HG03097 (cell line): Measurements from ENCODE around the gene TRIM2.

Source experiments
- ATAC-seq: cut with Tn5 transposase; IDR thresholded peaks from one replicate; pipeline ENCODE4 v1.9.1; 2021; ENCODE audit not compliant: unreplicated experiment, low FRiP score

The TRIM2 gene

DNA sequence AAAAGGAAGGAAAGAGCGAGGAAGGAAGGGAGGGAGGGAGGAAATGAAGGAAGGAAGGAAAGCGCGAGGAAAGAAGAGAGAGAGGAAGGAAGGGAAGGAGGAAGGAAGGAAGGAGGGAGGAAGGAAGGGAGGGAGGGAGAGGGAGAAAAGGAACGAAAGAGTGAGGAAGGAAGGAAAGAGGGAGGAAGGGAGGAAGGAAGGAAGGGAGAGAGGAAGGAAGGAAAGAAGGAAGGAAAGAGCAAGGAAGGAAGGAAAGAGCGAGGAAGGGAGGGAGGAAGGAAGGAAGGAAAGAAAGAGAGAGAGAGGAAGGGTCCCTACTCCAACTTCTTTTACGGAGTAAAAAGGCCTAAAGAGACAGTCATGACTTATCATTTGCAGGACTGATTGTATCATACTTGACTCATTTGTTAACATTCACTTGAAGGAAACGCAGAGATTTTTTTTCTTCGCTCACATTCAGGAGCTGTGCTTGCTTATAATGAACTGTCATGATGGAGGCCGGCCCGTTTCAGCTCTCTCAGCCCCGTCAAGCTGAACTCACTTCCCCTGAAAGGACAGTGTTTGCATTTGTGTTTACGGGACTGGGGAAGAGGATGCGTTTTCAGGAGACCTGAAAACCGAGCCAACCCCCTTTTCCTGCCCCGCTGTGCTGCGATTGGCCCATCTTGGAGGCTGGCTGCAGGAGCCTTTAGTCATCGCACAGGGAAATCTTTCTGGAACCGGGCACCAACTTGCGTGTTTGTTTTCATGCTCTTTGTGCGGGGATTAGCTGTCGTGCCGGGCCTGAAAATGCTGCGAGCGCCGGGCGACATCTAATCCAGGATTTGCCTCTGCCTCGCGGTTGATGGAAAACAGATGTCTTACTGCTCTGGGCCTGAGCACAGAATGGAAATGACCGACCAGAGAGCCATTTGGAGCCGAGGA, 17.8 kb downstream of the TRIM2 start:
- peak; percentile 33 for ATAC-seq

- ATAC-seq = peak; percentile 45
Measured at GRCh38 chr4:153222707-153223426, 18.6 kb downstream of the TRIM2 start.

DNA sequence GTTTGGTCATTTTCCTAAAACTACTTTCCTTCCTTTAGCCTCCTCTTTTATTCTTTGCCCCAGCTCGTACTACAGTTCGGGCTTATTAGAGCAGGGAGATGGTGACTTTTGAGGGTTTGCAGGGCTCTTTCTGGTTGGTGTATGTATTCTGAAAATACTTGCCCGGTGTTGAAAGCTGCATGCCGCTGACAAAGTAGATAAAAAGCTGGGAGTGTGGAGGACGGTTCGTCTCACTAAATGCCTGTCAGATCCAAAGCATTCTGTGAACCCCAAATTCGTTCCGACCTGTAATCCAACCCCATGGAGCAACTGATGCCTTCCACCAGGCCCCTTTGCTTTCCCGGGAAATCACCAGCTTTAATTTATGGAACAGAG, 19.2 kb downstream of the TRIM2 start:
- no peak for ATAC-seq

DNA sequence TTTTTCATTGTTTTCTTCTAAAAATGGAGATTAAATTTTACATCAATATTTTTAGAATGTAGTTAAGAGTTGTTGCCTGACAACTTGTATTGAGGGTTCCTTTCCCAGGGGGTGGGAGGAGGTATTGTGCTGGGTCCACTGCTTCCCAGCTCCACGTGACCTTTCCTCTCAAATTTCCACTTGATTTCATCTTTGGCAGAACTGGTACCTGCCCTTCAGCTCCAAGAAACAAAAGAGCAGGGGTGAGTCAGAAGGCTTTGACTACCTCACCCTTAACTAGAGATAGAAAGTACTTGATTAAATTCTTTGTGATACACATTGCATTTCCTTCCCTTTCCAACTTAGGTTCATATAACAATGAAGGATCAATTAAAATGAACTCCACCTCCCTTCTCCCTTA, 19.7 kb downstream of the TRIM2 start:
- ATAC-seq = no peak

GRCh38 chr4:153224474-153224873, 20.2 kb downstream of the TRIM2 start:
- ATAC-seq = no peak

DNA sequence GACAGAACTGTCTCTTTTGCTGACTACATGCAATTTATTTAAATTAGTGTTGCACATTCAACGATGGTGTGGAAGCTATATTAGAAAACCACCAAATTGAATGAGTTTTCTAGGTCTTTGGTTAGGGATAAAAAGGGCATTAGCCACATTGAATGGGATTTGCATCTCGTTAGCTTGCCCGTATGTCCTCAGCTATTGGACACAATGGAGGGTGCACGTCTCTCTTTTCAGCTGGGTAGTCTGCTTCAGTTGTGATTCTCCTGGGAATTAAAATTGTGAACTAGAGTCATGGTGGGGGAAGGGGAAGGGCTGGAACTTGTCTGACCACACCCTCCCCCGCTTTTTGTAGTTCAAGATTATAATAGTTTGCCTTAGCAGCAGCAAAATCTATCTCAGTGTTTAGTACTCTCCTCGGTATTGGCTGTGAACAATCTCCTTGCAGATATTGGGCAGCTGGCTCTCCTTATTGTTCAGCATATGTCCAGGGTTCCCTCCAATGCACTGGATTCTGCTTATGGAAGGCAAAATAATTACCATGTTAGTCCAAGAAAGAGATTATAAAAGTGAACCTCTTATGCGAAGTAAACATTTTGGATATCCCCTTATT, 23.3 kb downstream of the TRIM2 start:
- ATAC-seq = no peak

DNA sequence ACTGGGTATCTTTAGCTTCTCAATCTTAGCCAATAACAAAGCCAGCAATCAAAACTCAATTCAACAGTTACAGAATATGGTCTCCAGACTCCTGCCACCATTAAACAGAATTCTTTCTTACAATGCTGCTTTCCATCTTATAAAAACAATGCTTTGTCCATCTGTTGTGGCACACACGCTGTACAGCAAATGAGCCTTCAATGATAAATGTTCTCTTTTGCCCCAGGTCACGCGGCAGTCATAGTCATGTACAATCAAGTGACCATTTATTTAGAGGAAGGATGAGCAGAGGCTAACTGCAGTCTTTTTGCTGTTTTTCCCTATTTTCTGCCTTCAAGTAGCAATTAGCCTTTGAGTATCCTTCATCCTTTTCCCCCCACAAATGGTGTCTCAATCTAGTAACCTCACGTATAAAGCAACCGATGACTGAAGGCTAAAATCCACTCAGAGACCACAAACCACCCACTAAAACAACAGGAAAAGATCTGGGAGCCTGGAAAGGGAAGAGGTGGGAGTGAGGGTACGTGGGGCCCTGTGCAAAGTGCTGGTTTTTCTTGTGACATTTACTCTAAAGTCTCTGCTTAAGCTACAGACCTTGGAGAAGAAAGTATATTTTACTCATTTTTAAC, 24.4 kb downstream of the TRIM2 start:
- no peak for ATAC-seq

GRCh38 chr4:153229545-153229944, 25.3 kb downstream of the TRIM2 start:
- ATAC-seq = no peak

DNA sequence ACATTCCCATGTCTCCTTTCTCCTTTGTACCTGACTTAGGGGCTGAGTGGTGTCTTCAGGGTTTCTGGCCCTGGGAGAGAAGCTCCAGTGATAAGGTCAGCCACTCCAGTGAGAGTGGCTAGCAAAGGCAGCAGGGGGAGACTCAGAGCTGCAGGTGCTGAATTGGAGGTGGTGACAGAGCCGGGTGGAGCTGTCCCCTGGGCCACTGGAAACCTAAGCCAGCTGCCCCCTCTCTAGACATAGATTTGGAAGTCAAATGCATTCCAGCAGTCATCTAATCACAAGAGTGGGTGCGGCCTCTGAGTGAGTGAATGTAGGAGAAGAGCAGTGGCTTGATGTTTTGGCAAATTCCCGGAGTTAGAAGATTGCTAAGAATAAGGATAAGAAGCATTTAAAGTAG, 28.5 kb downstream of the TRIM2 start:
- ATAC-seq = no peak

DNA sequence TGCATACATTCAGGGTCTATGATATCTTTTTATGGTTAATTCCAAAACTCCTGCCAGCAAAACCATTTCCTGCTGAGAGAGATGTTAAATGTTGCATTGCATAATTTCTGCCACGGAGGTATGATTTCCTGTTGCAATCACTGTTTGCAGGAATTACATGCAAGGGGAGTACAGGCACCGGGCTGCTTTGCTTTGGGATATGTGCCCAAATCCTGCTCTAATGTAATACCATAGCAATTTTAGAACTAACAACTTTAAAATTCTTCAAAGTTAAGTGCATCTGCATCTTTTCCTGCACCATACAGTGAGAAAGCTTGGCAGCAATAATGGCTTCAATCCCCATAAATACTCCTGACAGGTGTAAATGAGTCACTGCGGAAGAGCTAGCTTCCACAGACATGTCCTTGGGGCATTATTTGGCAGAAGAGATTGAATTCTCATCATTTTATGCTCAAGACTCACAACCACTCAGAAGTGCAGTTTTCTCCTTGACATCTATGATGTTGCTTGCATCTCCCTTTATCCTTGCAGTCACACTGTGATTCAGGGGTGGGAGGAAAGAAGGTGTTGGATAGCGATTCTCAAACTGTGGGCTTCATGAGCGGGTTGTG, 29.6 kb downstream of the TRIM2 start:
- no peak for ATAC-seq

- no peak for ATAC-seq
Measured at GRCh38 chr4:153234885-153235284, 30.6 kb downstream of the TRIM2 start.

DNA sequence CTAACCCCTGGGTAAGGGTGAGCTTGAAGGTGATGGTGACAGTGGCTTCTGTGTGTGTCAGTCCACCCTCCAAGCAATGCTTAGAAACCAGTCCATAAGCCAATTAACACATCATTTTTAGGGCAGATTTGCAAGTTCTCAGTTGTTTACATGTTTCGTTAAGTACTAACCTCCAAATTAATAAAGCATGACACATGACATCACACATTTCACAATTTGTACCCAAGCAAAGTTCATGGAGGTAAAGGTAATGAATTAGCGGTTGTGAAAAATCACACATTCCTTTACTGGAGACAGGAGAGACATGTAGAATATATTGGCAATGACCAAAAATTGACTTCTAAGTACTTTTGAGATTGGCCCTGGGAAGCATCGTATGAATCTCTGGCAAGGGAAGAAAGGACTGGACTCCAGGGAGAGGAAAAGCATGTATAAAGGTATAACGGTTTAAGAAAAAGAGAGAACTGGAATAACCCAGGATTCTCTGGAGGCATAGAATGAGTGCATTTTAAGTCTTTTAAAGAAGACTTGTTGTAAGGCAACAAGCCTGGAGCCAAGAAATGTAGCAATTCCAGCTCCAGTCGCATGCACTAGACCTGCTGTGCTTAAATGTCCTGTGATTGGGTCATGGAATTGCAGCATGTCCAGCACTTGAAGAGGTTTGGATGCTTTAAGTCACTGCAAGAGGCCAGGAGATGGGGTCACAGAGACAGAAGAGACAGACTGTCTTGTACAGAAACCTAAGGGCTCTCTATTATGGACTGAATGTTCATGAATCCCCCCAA, 34.1 kb downstream of the TRIM2 start:
- ATAC-seq = no peak

DNA sequence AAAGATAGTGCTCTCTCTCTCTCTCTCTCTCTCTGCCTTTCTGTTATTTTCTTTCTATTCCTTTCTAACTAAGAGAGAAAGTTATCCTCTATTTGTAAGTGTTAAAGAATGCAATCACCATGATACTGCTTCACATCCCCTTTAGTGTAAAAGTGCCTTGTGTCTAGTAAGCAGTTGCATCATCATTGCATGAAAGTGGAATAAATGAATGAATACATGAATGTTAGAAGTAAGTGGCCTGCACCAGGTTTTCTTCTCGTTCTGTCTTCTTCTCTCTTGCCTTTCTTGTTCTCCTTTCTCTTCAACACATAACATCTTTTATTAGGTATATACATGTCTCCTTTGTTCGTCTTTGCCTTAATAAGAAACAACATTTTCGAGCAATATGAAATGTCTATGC, 35.2 kb downstream of the TRIM2 start:
- no peak for ATAC-seq

DNA sequence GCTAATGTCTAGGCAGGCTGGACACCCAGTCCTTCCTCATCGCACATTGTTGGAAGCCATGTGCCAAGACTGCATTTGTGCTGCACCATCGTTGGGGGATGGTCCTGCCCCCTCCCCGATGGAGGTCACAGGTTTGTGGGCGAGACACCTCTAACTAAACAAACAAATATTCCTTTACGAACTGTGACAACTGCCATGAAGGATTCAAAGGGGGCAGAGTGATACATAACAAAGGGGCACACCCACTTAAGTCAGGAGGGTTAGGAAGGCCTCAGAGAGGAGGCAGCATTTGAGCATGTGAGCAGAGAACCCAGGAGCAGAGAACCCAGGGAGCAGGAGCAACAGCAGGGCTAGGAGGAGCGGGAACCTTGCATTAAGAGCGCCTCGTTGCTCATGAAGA, 37.1 kb downstream of the TRIM2 start:
- no peak for ATAC-seq

DNA sequence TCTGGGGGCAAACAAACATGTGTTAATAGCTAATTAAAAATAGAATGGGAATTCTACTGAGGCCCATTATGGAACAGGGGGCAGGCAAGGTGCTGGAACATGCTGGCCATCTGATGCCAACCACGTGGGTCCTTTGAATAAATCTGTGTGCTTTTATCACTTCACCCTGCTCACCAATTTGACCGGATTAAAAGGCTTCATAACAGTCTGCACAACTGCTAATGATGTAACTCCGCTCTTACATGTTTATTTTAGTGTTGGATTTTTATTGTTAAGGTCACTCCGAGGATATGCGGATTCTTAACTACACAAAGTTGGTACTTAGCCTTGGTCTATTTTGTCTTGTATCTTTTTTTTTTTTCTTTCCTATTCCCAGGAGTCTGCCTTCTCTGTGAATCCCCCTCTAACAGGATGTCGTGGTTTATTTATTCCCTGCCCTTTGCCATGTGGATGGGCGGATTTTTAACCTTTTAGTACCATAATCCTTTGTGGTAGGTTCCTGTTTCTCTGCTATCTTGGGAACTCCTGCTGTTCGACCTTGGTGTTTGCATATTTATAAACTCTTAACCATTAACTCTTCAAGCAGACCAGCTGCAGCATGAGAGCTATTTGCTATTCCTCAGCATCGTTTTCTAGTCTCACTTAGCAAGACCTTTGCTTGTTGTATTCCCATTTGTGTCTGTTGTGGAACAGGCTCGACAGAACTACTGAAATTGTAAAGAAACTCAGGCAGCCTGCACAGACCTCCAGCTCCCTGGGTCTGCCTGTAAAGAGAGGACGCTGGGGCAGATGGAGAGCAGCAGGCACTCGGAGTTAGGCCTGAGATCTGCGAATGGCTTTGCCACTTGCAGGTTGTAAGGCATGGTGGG, 38.0 kb downstream of the TRIM2 start:
- ATAC-seq = no peak

GRCh38 chr4:153242839-153243324, 38.6 kb downstream of the TRIM2 start:
- ATAC-seq = no peak

DNA sequence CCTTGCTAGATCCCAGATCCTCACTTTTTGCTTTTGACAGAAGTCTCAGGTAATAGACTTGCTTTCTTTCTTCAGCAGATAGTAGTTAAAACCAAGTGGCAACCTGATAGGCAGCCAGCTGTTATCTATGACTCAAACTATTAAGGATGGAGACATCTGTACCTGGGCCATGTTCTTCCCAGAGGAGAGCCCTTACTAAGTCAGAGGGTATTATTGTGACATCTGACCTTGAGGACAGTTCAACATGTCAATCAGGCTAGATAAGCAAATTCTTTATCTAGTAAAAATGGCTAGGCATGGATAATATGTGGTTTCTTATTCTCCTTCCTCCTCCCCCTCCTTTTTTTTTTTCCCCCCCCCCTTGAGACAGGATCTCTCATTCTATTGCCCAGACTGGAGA, 39.2 kb downstream of the TRIM2 start:
- no peak for ATAC-seq

GRCh38 chr4:153244969-153245368, 40.7 kb downstream of the TRIM2 start:
- no peak for ATAC-seq

GRCh38 chr4:153245775-153246174, 41.5 kb downstream of the TRIM2 start:
- ATAC-seq = no peak
